ENCODE measurements around the gene WDR75.
A peak's percentile ranks its signal among the peaks of the same experiment; 100 is the strongest.

The WDR75 gene

GRCh38 chr2:189408294-189408693 lies 33.0 kb upstream of the WDR75 start:
- TF ChIP-seq, protein P1, sequence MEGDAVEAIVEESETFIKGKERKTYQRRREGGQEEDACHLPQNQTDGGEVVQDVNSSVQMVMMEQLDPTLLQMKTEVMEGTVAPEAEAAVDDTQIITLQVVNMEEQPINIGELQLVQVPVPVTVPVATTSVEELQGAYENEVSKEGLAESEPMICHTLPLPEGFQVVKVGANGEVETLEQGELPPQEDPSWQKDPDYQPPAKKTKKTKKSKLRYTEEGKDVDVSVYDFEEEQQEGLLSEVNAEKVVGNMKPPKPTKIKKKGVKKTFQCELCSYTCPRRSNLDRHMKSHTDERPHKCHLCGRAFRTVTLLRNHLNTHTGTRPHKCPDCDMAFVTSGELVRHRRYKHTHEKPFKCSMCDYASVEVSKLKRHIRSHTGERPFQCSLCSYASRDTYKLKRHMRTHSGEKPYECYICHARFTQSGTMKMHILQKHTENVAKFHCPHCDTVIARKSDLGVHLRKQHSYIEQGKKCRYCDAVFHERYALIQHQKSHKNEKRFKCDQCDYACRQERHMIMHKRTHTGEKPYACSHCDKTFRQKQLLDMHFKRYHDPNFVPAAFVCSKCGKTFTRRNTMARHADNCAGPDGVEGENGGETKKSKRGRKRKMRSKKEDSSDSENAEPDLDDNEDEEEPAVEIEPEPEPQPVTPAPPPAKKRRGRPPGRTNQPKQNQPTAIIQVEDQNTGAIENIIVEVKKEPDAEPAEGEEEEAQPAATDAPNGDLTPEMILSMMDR (IDR thresholded peaks at IDR 0.05): no peak
- Histone ChIP-seq H3K4me3 (no peak overlapping the region), H3K27ac (peak overlapping the region in 1 of 2 donors; percentile 64)
- no peak for DNase-seq (ENCODE audit: low spot score)

GRCh38 chr2:189409131-189409530 lies 32.1 kb upstream of the WDR75 start:
- TF ChIP-seq, protein P1 (IDR thresholded peaks at IDR 0.05): no peak
- no peak overlapping the region for H3K27ac ChIP-seq
- DNase-seq (ENCODE audit: low spot score): no peak
- no peak overlapping the region for H3K4me3 ChIP-seq

- no peak overlapping the region for H3K4me3 ChIP-seq
- H3K27ac ChIP-seq: no peak overlapping the region
- DNase-seq (ENCODE audit: low spot score): no peak
- TF ChIP-seq, protein P1 (IDR thresholded peaks at IDR 0.05): no peak
Observed at GRCh38 chr2:189409647-189410046, 31.6 kb upstream of the WDR75 start.

GRCh38 chr2:189411860-189412259 lies 29.4 kb upstream of the WDR75 start:
- H3K27ac ChIP-seq: peak overlapping the region; percentile 21 to 59
- H3K4me3 ChIP-seq: peak overlapping the region; percentile 18
- TF ChIP-seq, protein P1 (IDR thresholded peaks at IDR 0.05): no peak
- DNase-seq (ENCODE audit: low spot score): no peak

DNA sequence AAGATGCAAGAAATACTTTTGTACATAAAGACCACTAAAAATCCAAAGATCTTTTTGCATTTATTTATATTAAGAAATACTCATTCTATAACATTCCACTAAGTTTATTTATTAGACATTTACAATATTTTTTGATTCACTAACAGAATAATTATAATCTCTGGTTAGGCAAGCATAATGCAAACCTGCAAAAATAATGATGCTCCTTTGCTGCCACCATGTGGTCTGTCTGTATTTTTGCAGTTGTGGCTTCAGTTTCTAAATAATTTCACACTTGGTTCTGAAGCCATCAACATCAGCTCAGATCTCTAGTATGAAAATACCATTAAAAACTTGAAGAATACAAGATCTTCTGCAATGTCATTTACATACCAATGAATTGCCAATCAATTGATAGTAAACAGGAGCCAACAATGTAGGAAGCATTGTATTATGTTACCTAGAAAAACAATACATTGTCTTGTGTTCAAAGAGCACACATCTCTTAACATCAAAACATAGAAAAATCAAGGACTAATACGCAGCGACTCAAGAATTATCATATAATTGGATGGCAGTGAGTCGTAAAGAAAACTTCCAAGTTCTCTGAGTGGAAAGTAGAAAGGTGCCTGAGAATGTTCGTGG lies 28.8 kb upstream of the WDR75 start:
- TF ChIP-seq, protein P1 (IDR thresholded peaks at IDR 0.05): peak; percentile 47
- peak overlapping the region; percentile 18 for H3K4me3 ChIP-seq
- no peak for DNase-seq (ENCODE audit: low spot score)
- peak overlapping the region; percentile 21 to 59 for H3K27ac ChIP-seq

DNA sequence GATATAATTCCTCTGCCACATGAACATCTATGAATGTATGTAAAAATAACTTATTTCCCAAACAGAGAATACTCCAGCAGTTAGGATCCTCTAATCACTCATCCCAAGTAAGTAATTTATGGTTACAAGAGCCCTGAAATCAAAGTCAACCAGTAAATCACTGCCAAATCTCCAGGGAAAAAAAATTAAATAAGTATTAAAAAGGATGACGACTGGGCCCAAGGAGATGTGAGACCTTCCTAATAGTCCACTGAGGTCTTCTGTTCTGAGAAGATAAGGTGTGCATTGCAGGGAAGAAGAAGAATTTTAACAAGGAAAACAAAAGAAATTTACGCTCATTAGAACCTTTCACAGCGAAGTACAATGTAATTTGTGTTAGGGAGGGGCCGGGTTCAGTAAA lies 28.0 kb upstream of the WDR75 start:
- no peak overlapping the region for H3K27ac ChIP-seq
- TF ChIP-seq, protein P1 (IDR thresholded peaks at IDR 0.05): no peak

GRCh38 chr2:189421644-189422043 lies 19.6 kb upstream of the WDR75 start:
- DNase-seq (ENCODE audit: low spot score): no peak
- Histone ChIP-seq H3K27ac (no peak overlapping the region), H3K4me3 (no peak overlapping the region)
- TF ChIP-seq, protein P1 (IDR thresholded peaks at IDR 0.05): no peak

More for the DNA sequence above, 28.0 kb upstream of the WDR75 start:
- H3K4me3 ChIP-seq: no peak overlapping the region
- no peak for DNase-seq (ENCODE audit: low spot score)
